GM23338 (cell line): Measurements from ENCODE around the gene CERT1. TPM values are rescaled to one million over a fixed set of nuclear protein-coding genes. Genes with fewer than 3 reads are reported as not detected.

Source experiments
- ATAC-seq: fragments of 200-7000 bp; cut with Tn5 transposase; 3 replicates; pipeline ENCODE4 v1.9.1; 2020
- DNase-seq: peaks from one replicate; pipeline ENCODE4 v3.0.0-alpha.2; 2015; ENCODE audit warnings: low spot score
- H2AFZ ChIP-seq: fragments of 200-600 bp; sonication (generic); 2 replicates; pipeline ENCODE4 v1.8.0; 2016; ENCODE audit warnings: antibody characterized with exemption, mild to moderate bottlenecking, moderate library complexity
- H3F3A ChIP-seq: fragments of 200-600 bp; sonication (generic); replicated peaks from 2 replicates; pipeline ENCODE4 v1.8.0; 2017; ENCODE audit warnings: antibody characterized with exemption, mixed run types, low read depth
- H3K27ac ChIP-seq: fragments of 200-600 bp; sonication (generic); 2 replicates; pipeline ENCODE4 v1.6.1; 2016; ENCODE audit warnings: low read depth
- H3K27me3 ChIP-seq: fragments of 200-600 bp; sonication (generic); 2 replicates; pipeline ENCODE4 v1.8.0; 2016; ENCODE audit warnings: mild to moderate bottlenecking, mixed run types, moderate library complexity; ENCODE audit not compliant: insufficient read depth
- H3K36me3 ChIP-seq: fragments of 200-600 bp; sonication (generic); 2 replicates; pipeline ENCODE4 v1.8.0; 2016; ENCODE audit warnings: mild to moderate bottlenecking; ENCODE audit not compliant: insufficient read depth
- H3K4me1 ChIP-seq: fragments of 200-600 bp; sonication (generic); 2 replicates; pipeline ENCODE4 v1.8.0; 2016; ENCODE audit warnings: mild to moderate bottlenecking, moderate library complexity; ENCODE audit not compliant: insufficient read depth
- H3K4me2 ChIP-seq: fragments of 200-600 bp; sonication (generic); 2 replicates; pipeline ENCODE4 v1.7.1; 2017; ENCODE audit warnings: mixed run types
- H3K4me3 ChIP-seq: fragments of 200-600 bp; sonication (generic); 2 replicates; pipeline ENCODE4 v1.6.1; 2016; ENCODE audit warnings: mixed run types
- H3K79me2 ChIP-seq: fragments of 200-600 bp; sonication (generic); replicated peaks from 2 replicates; pipeline ENCODE4 v1.8.0; 2017; ENCODE audit warnings: mild to moderate bottlenecking; ENCODE audit not compliant: insufficient read depth
- H3K9me2 ChIP-seq: fragments of 200-600 bp; sonication (generic); 2 replicates; pipeline ENCODE4 v1.8.0; 2017; ENCODE audit not compliant: insufficient read depth
- H4K20me1 ChIP-seq: fragments of 200-600 bp; sonication (generic); replicated peaks from 2 replicates; pipeline ENCODE4 v1.8.0; 2017; ENCODE audit warnings: mild to moderate bottlenecking; ENCODE audit not compliant: insufficient read depth
- H3K27ac Mint-ChIP-seq: 2 replicates; pipeline ENCODE4 v1.8.0; 2020; ENCODE audit warnings: inconsistent platforms, mild to moderate bottlenecking, moderate library complexity, mixed read lengths
- H3K27me3 Mint-ChIP-seq: 3 replicates; pipeline ENCODE4 v1.8.0; 2022; ENCODE audit warnings: low read depth, mild to moderate bottlenecking, moderate library complexity, mixed read lengths, inconsistent platforms; ENCODE audit not compliant: insufficient read depth, poor library complexity
- H3K36me3 Mint-ChIP-seq: 3 replicates; pipeline ENCODE4 v1.8.0; 2021; ENCODE audit warnings: low read depth, mild to moderate bottlenecking, inconsistent platforms, moderate library complexity, mixed read lengths
- H3K4me1 Mint-ChIP-seq: 3 replicates; pipeline ENCODE4 v1.8.0; 2020; ENCODE audit warnings: mild to moderate bottlenecking, inconsistent platforms, mixed read lengths
- H3K4me3 Mint-ChIP-seq: 3 replicates; pipeline ENCODE4 v1.8.0; 2021; ENCODE audit warnings: moderate library complexity, mild to moderate bottlenecking, inconsistent platforms, mixed read lengths
- H3K9me3 Mint-ChIP-seq: 3 replicates; pipeline ENCODE4 v1.8.0; 2020; ENCODE audit warnings: moderate library complexity, mild to moderate bottlenecking, inconsistent platforms, mixed read lengths
- CREB1 ChIP-seq: fragments of 250-450 bp; sonication (Bioruptor Pico); IDR thresholded peaks from 2 replicates; pipeline ENCODE4 v1.5.0; 2020; ENCODE audit warnings: low read depth, mild to moderate bottlenecking, moderate library complexity
- EZH2phosphoT487 ChIP-seq: fragments of 200-600 bp; sonication (generic); IDR thresholded peaks from one replicate; pipeline ENCODE4 v1.8.1; 2018; ENCODE audit warnings: antibody characterized with exemption; ENCODE audit not compliant: unreplicated experiment
- JUNB ChIP-seq: IDR thresholded peaks from one replicate; pipeline ENCODE4 v1.6.1; 2016; ENCODE audit warnings: antibody characterized with exemption; ENCODE audit not compliant: unreplicated experiment
- NANOG ChIP-seq: IDR thresholded peaks from 2 replicates; pipeline ENCODE4 v1.6.1; 2016; ENCODE audit warnings: antibody characterized with exemption, borderline replicate concordance
- POLR2AphosphoS5 ChIP-seq: IDR thresholded peaks from 2 replicates; pipeline ENCODE4 v1.6.1; 2016; ENCODE audit warnings: antibody characterized with exemption, low read depth
- STAT1 ChIP-seq: IDR thresholded peaks from one replicate; pipeline ENCODE4 v1.6.1; 2016; ENCODE audit warnings: antibody characterized with exemption; ENCODE audit not compliant: unreplicated experiment
- ZNF114 ChIP-seq: fragments of 250-450 bp; sonication (Bioruptor Pico); IDR thresholded peaks from 2 replicates; pipeline ENCODE4 v1.5.0; 2020; ENCODE audit warnings: mild to moderate bottlenecking, moderate library complexity
- ZNF331 ChIP-seq: fragments of 250-450 bp; sonication (Bioruptor Pico); IDR thresholded peaks from 2 replicates; pipeline ENCODE4 v1.5.0; 2020; ENCODE audit warnings: low read depth, mild to moderate bottlenecking, moderate library complexity
- polyA plus RNA-seq: library from polyadenylated mRNA; unstranded; fragments of >200 nt; fragmentation: Nextera tagmentation; extraction: Ambion mirVana; gene quantifications from 2 replicates; pipeline ENCODE4 v1.2.1, GENCODE V29; 2016
- total RNA-seq: library from RNA; depleted of rRNA; stranded (reverse); fragments of >200 nt; shearing (Covaris generic); gene quantifications from 2 replicates; pipeline ENCODE4 v1.2.3, GENCODE V29; 2014
- TF ChIP-seq, protein P1 (sequence below): fragments of 250-450 bp; sonication (Bioruptor Pico); IDR thresholded peaks from 2 replicates; pipeline ENCODE4 v1.5.0; 2020; ENCODE audit warnings: mild to moderate bottlenecking, moderate library complexity
- TF ChIP-seq, protein P2 (sequence below): IDR thresholded peaks from 2 replicates; pipeline ENCODE4 v1.6.1; 2016; ENCODE audit warnings: antibody characterized with exemption
- TF ChIP-seq, protein P3 (sequence below): IDR thresholded peaks from one replicate; pipeline ENCODE4 v1.6.1; 2018; ENCODE audit warnings: antibody characterized with exemption; ENCODE audit not compliant: unreplicated experiment
- TF ChIP-seq, protein P4 (sequence below), 2 experiments: fragments of 200-600 bp in 1 of 2; sonication (generic) in 1 of 2; conservative IDR thresholded peaks; 2 replicates each; pipeline versions ENCODE4 v1.5.1 to v1.6.1; 2016 to 2017; ENCODE audit warnings: antibody characterized with exemption in 2 of 2, low read depth in 2 of 2, mild to moderate bottlenecking in 2 of 2, moderate library complexity in 1 of 2

The CERT1 gene
- total and polyA plus RNA-seq, 2 experiments from 2014 or later = 36.5 to 40.7 TPM

DNA sequence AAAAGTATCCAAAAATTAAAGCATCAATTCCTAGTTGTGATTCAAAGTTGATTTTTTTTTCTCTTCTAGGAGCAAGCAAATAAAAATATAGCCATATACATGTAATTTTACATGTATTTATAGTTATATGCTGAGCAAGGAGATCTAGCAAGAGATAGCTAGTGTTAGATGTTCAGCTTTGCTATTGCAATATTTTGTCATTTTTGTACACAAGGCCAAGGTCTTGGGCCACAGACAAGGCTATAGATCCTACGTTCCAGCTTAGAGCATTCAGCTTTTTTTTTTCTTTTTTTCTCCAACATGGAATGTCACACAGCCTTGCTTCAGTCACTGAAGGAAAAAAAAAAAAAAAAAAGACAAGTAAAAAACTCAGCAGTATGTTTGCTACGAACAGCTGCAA, 137.6 kb downstream of the CERT1 start:
- Mint-ChIP-seq H3K27ac (no peak overlapping the region), H3K4me1 (peaks cover 12% of the 10 kb centered on the region), H3K27me3 (peaks cover 2% of the 10 kb centered on the region), H3K9me3 (no peaks in the 10 kb centered on the region), H3K4me3 (no peak overlapping the region), H3K36me3 (no peaks in the 10 kb centered on the region)
- no peak overlapping the region for H2AFZ ChIP-seq
- TF ChIP-seq NANOG = no peak
- no peak for TF ChIP-seq EZH2phosphoT487
- TF ChIP-seq STAT1 = no peak
- TF ChIP-seq CREB1 (CRISPR knock-in tag) = no peak
- TF ChIP-seq, protein P1, sequence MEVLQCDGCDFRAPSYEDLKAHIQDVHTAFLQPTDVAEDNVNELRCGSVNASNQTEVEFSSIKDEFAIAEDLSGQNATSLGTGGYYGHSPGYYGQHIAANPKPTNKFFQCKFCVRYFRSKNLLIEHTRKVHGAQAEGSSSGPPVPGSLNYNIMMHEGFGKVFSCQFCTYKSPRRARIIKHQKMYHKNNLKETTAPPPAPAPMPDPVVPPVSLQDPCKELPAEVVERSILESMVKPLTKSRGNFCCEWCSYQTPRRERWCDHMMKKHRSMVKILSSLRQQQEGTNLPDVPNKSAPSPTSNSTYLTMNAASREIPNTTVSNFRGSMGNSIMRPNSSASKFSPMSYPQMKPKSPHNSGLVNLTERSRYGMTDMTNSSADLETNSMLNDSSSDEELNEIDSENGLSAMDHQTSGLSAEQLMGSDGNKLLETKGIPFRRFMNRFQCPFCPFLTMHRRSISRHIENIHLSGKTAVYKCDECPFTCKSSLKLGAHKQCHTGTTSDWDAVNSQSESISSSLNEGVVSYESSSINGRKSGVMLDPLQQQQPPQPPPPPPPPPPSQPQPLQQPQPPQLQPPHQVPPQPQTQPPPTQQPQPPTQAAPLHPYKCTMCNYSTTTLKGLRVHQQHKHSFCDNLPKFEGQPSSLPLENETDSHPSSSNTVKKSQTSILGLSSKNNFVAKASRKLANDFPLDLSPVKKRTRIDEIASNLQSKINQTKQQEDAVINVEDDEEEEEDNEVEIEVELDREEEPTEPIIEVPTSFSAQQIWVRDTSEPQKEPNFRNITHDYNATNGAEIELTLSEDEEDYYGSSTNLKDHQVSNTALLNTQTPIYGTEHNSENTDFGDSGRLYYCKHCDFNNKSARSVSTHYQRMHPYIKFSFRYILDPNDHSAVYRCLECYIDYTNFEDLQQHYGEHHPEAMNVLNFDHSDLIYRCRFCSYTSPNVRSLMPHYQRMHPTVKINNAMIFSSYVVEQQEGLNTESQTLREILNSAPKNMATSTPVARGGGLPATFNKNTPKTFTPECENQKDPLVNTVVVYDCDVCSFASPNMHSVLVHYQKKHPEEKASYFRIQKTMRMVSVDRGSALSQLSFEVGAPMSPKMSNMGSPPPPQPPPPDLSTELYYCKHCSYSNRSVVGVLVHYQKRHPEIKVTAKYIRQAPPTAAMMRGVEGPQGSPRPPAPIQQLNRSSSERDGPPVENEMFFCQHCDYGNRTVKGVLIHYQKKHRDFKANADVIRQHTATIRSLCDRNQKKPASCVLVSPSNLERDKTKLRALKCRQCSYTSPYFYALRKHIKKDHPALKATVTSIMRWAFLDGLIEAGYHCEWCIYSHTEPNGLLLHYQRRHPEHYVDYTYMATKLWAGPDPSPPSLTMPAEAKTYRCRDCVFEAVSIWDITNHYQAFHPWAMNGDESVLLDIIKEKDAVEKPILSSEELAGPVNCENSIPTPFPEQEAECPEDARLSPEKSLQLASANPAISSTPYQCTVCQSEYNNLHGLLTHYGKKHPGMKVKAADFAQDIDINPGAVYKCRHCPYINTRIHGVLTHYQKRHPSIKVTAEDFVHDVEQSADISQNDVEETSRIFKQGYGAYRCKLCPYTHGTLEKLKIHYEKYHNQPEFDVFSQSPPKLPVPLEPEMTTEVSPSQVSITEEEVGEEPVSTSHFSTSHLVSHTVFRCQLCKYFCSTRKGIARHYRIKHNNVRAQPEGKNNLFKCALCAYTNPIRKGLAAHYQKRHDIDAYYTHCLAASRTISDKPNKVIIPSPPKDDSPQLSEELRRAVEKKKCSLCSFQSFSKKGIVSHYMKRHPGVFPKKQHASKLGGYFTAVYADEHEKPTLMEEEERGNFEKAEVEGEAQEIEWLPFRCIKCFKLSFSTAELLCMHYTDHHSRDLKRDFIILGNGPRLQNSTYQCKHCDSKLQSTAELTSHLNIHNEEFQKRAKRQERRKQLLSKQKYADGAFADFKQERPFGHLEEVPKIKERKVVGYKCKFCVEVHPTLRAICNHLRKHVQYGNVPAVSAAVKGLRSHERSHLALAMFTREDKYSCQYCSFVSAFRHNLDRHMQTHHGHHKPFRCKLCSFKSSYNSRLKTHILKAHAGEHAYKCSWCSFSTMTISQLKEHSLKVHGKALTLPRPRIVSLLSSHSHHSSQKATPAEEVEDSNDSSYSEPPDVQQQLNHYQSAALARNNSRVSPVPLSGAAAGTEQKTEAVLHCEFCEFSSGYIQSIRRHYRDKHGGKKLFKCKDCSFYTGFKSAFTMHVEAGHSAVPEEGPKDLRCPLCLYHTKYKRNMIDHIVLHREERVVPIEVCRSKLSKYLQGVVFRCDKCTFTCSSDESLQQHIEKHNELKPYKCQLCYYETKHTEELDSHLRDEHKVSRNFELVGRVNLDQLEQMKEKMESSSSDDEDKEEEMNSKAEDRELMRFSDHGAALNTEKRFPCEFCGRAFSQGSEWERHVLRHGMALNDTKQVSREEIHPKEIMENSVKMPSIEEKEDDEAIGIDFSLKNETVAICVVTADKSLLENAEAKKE (CRISPR knock-in tag) = no peak
- no peak for TF ChIP-seq JUNB
- TF ChIP-seq, protein P2, sequence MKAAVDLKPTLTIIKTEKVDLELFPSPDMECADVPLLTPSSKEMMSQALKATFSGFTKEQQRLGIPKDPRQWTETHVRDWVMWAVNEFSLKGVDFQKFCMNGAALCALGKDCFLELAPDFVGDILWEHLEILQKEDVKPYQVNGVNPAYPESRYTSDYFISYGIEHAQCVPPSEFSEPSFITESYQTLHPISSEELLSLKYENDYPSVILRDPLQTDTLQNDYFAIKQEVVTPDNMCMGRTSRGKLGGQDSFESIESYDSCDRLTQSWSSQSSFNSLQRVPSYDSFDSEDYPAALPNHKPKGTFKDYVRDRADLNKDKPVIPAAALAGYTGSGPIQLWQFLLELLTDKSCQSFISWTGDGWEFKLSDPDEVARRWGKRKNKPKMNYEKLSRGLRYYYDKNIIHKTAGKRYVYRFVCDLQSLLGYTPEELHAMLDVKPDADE = no peak
- TF ChIP-seq ZNF331 (CRISPR knock-in tag) = no peak
- TF ChIP-seq, protein P3, sequence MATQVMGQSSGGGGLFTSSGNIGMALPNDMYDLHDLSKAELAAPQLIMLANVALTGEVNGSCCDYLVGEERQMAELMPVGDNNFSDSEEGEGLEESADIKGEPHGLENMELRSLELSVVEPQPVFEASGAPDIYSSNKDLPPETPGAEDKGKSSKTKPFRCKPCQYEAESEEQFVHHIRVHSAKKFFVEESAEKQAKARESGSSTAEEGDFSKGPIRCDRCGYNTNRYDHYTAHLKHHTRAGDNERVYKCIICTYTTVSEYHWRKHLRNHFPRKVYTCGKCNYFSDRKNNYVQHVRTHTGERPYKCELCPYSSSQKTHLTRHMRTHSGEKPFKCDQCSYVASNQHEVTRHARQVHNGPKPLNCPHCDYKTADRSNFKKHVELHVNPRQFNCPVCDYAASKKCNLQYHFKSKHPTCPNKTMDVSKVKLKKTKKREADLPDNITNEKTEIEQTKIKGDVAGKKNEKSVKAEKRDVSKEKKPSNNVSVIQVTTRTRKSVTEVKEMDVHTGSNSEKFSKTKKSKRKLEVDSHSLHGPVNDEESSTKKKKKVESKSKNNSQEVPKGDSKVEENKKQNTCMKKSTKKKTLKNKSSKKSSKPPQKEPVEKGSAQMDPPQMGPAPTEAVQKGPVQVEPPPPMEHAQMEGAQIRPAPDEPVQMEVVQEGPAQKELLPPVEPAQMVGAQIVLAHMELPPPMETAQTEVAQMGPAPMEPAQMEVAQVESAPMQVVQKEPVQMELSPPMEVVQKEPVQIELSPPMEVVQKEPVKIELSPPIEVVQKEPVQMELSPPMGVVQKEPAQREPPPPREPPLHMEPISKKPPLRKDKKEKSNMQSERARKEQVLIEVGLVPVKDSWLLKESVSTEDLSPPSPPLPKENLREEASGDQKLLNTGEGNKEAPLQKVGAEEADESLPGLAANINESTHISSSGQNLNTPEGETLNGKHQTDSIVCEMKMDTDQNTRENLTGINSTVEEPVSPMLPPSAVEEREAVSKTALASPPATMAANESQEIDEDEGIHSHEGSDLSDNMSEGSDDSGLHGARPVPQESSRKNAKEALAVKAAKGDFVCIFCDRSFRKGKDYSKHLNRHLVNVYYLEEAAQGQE = no peak
- TF ChIP-seq ZNF114 = no peak
- TF ChIP-seq, protein P4, sequence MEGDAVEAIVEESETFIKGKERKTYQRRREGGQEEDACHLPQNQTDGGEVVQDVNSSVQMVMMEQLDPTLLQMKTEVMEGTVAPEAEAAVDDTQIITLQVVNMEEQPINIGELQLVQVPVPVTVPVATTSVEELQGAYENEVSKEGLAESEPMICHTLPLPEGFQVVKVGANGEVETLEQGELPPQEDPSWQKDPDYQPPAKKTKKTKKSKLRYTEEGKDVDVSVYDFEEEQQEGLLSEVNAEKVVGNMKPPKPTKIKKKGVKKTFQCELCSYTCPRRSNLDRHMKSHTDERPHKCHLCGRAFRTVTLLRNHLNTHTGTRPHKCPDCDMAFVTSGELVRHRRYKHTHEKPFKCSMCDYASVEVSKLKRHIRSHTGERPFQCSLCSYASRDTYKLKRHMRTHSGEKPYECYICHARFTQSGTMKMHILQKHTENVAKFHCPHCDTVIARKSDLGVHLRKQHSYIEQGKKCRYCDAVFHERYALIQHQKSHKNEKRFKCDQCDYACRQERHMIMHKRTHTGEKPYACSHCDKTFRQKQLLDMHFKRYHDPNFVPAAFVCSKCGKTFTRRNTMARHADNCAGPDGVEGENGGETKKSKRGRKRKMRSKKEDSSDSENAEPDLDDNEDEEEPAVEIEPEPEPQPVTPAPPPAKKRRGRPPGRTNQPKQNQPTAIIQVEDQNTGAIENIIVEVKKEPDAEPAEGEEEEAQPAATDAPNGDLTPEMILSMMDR (conservative IDR thresholded peaks at IDR 0.05; ENCODE audit: low read depth in 2 of 2) = no peak
- TF ChIP-seq POLR2AphosphoS5 = no peak
- ATAC-seq (no peak), DNase-seq (no peak)
- no peaks in the 10 kb centered on the region for H3K79me2 ChIP-seq
- H3K4me3 ChIP-seq = no peak overlapping the region
- H3K27ac ChIP-seq = no peak overlapping the region
- H3F3A ChIP-seq = no peaks in the 10 kb centered on the region
- H4K20me1 ChIP-seq = no peaks in the 10 kb centered on the region
- no peak overlapping the region for H3K4me2 ChIP-seq
- no peaks in the 10 kb centered on the region for H3K36me3 ChIP-seq
- H3K4me1 ChIP-seq = peaks cover 6% of the 10 kb centered on the region; the same call in 1 of the 2 replicates
- no peaks in the 10 kb centered on the region for H3K9me2 ChIP-seq
- H3K27me3 ChIP-seq = no peaks in the 10 kb centered on the region
